Stimulated activated CD8-positive, alpha-beta memory T cell treated with anti-CD3 and anti-CD28 coated beads, Interleukin-15, amount 100 ng/mL, for 4 hours (primary cell): ENCODE results near the gene SOX21.

Experiments
- DNase-seq, 2 donors: peaks; one replicate each; pipeline ENCODE4 v3.0.0-alpha.2; 2020; ENCODE audit warnings: low read depth in 2 of 2

The SOX21 gene

GRCh38 chr13:94709001-94709834 lies 3.1 kb downstream of the SOX21 start:
- no peak for DNase-seq

- no peak for DNase-seq
Observed at GRCh38 chr13:94708031-94708859, 4.1 kb downstream of the SOX21 start.

- no peak for DNase-seq
Observed at GRCh38 chr13:94707400-94708021, 4.8 kb downstream of the SOX21 start.

GRCh38 chr13:94706843-94707399 lies 5.4 kb downstream of the SOX21 start:
- DNase-seq: no peak

- no peak for DNase-seq
Observed at GRCh38 chr13:94706101-94706842, 6.1 kb downstream of the SOX21 start.

- DNase-seq: no peak
Observed at GRCh38 chr13:94705081-94706030, 7.0 kb downstream of the SOX21 start.

GRCh38 chr13:94704377-94705080 lies 7.8 kb downstream of the SOX21 start:
- no peak for DNase-seq

GRCh38 chr13:94703721-94704314 lies 8.5 kb downstream of the SOX21 start:
- no peak for DNase-seq

GRCh38 chr13:94703271-94703670 lies 9.1 kb downstream of the SOX21 start:
- DNase-seq: no peak

- DNase-seq: no peak
Observed at GRCh38 chr13:94702181-94703041, 9.9 kb downstream of the SOX21 start.

GRCh38 chr13:94701313-94702180 lies 10.8 kb downstream of the SOX21 start:
- no peak for DNase-seq

- DNase-seq: no peak
Observed at GRCh38 chr13:94700536-94700935, 11.8 kb downstream of the SOX21 start.

- no peak for DNase-seq
Observed at GRCh38 chr13:94700051-94700535, 12.3 kb downstream of the SOX21 start.

GRCh38 chr13:94696171-94696570 lies 16.2 kb downstream of the SOX21 start:
- no peak for DNase-seq

GRCh38 chr13:94692030-94692429 lies 20.3 kb downstream of the SOX21 start:
- DNase-seq: no peak

GRCh38 chr13:94683409-94683808 lies 28.9 kb downstream of the SOX21 start:
- DNase-seq: no peak

GRCh38 chr13:94682229-94682628 lies 30.1 kb downstream of the SOX21 start:
- no peak for DNase-seq
